GM21576 (cell line): ENCODE data around the gene UAP1L1.

Source experiments
- ATAC-seq: cut with Tn5 transposase; IDR thresholded peaks from one replicate; pipeline ENCODE4 v1.9.1; 2021; ENCODE audit warnings: mild to moderate bottlenecking, moderate library complexity; ENCODE audit not compliant: unreplicated experiment

The UAP1L1 gene

DNA sequence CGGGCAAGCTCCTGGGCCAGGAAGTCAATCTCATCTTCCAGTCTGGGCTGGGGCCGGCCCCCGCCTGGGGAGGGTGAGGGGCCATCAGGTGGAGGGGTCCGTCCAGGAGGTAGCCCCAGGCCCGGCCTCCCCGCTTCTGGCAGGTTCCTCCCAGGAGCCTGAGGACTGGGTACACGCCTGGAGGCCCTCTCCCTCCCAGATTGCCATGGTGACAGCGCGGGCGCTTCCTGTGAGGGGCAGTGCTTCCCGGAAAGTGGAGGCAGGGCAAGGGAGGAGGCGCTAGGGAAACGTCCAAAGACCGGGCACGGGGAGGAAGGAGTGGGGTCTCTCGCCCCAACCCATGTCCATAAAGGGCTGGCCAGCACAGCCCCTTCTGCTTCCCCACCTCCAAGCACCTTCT is 36.2 kb upstream of the UAP1L1 start:
- ATAC-seq: no peak

DNA sequence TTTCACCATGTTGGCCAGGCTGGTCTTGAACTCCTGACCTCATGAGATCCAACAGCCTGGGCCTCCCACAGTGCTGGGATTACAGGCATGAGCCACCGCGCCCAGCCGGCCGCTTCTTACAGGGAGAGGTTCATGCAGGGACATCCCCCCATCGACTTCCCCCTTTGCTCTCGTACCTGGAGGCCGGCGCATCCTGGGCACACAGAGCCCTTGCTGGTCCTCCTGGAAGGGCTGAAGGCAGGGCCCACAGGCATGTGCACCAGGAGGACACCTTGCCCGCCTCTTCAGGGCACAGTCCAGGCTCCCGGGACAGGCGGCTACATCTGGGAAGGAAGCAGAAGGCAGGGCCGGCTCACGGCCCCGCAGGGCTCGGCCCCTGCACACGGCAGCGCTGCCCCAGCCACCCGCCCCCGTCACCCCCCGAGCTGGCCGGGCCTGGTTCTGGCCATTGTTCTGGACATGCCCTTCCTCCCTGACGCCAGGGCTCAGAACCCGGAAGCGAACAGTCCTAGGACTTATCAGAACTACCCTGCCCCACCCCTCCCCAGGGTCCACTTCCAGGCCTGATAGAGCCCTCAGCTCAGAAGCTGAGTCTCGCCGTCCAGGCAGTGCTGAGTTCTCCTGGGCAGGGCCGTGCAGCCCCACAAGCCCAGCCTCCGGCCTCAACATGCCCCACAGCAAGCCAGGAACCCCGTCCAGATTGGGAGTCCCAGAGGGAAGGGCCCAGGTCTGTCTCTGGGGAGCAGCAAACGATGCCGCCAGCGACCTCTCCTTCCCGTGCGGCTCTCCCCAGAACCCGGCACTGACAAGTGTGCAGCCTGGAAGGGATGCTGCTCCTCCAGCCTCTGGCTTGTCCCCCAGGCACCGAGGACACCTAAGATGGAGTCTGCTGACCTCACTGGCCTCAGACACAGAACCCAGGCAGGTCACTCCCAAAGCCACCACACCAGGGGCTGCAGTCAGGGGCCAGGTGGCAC is 34.3 kb upstream of the UAP1L1 start:
- ATAC-seq: no peak

DNA sequence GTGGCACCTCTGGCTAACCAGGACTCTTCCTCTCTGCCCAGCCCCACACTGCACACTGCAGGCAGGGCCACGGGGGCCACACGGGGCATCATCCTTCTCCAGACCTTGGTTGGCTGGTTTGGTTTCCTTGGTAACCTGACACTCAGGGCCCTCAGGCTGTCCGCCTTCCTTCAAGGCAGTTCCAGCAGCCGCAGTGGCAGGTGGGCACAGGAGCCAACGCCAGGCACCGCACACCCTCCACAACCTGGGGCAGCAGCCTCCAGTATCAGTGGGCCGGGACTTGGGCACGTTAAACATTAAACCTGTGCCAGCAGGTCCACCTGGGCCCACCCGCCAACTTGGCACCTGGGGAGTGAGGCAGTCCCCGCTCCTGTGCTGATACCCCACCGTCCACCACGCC is 33.3 kb upstream of the UAP1L1 start:
- ATAC-seq: no peak

DNA sequence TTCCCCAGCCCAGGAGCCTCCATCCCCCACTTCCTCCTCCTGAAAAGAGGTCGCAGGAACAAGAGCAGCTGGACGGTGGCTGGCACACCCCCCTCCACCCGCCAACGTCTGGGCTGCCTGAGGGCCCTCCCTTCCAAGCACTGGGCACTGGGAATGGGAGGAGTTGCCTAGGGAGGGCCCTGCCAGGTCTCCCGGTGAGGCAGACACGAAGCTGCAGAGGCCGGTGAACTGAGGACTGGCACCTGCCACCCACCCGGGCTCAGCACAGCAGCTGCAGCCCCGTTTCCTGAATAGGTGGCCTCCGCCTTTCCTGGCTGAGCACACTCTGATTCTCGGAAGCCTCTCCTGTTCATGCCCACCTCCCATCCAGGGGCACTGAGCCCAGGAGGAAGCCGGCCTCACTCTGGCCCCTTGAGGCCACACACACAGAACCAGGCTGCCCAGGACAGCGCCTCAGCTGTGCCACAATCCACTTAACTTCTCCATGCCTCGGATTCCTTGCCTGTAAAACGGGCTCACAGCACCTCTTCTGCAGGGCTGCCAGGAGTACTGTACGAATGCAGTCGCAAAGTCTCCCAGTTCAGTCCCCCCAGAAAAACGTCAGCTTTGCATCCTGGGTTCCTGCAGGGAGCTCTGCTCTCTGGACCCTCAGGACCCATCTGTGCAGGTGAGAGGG is 32.7 kb upstream of the UAP1L1 start:
- no peak for ATAC-seq

DNA sequence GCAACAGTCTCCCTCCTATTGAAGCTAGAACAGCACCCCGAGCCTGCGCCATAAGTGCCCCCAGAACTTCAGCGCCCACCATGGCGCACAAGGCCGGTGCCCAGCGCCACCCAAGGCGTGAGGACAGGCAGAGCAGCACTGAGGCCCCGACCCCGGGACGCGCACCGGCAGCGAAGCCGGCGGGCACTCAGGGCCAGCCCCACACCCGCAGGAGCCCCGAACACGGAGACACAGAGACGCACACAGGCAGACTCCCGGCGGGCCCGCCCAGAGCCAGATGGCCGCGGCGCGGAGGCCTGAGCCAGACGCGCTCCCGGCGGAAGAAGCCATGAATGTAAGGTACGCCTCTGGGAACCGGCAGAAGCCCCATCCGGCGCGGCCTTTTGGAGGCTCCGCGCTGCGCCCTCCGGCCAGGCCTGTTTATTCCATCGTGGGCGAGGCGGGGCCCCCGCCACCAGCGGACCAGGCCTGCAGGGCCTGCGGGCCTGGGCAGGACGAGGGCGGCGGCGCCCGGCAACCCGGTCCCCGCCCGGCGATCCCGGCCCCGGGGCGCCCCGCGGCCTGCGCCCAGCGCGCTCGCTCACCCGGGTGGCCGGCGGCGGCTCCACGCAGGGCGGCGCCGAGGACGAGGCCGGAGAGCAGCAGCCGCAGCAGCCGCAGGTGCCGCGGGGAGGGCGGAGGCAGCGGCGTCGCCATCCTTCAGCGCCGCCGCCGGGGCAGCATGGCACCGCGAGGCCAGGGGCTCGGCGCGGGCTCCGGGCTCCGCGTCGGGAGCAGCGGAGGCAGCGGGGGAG is 31.8 kb upstream of the UAP1L1 start:
- no peak for ATAC-seq

DNA sequence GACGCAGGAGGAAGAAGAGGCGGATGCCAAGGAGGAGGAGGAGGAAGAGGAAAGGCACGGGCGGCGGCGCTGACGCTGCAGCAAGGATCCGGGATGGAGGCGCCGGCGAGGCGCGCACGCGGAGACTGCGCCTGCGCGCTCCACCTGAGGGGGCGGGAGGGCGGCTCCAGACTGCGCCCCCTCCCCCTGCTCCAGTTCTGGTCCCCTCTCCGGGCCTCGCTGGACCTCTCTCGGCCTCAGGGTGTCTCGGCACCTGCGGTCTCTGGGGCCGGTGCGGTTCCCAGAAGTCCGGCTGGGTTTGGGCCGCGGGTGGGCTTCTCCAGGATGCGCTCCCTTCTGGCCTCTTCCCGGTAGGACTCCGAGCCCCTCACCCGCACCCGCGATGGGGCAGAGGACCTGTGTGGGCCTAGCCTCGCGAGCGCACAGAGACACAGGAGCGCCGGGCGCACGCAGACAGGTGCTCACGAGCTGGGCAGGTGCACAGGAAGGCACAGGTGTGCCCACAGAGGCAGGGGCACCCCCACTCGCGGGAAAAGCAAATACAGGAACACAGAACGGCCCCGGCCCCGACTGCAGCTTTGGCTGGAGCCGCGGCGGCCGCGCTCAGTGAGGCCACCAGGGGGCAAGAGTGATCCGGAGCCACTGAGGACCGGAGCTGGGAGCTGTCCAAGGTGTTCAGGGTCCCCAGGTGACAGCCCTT is 31.1 kb upstream of the UAP1L1 start, which contains the start of gene NPDC1:
Gene NPDC1, minus strand, starts transcription at position 90 of the 700 bp plus-strand sequence. CDS start 188 bp downstream, outside the sequence.
- ATAC-seq: peak; percentile 51

DNA sequence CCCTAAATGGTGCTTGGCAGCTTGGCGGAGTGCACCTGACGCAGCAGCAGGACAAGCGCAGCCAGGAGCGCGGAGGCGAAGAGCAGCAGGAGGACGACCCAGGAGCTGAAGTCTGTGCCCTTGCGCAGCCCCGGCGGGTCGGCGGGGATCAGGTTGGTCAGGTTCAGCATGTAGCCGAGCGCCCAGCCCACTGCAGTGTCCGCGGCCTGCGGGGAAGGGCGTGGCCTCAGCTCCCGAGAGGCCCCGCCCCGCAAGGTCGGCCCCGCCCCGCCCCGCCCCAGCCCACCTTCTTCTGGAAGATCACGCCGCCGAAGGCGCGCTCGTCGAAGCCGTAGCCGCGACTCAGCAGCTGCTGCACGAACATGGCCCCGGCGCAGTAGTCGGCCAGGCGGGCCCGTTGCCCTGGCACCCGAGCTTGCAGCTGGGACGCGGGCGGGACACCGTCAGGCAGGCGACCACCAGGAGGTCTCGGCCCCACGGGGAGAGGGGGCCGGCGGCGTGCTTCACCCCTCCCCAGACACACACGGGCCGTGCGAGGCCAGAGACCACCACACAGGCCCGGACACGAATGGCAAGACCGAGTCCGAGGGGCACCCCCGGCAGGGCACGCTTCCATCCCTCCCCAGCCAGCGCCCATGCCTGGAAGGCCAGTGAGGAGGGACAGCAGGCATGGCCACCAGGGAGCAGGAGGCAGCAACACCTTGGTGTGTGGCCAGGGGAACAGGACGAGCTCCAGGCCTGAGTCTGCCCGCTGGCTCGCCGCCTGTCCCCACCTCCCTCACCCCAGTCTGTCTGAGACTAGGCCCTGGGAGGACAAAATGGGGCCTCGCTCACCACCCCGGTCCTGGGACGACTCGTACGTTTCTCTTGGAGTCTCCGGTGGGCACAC is 28.4 kb upstream of the UAP1L1 start:
- ATAC-seq: no peak

DNA sequence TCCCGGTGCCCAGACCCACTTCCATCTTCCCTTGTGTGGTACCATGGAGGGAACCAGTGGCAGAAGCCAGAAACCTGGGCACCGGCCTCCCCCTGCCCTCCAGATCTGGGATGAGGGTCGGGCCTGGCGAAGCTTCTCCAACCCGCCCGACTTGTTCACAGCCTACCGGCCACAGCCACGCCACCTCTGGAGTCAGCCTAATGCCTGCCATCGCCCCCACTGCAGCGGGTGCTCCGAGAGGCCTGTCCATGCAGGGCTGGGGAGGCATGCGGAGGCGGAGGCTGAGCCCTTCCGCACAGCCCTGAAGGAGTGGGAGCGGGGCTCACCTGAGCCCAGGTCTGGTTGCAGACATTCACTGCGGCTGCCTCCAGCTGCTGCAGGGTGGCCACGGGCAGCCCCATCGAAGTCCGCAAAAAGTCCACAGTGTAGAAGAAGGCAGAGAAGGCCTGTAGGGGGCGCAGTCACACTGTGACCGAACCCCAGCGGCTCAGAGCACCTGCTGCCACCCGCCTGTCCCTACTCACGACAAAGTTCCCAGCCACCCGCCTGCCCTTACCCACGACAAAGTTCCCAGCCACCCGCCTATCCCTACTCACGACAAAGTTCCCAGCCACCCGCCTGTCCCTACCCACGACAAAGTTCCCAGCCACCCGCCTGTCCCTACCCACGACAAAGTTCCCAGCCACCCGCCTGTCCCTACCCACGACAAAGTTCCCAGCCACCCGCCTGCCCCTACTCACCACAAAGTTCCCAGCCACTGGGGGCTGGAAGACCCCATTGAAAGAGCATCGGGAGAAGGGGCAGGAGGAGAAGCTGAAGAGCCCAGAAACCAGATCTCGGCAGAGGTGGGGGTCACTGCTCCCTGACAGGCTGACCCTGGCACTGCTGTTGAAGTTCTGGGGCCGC is 27.5 kb upstream of the UAP1L1 start:
- ATAC-seq: no peak

DNA sequence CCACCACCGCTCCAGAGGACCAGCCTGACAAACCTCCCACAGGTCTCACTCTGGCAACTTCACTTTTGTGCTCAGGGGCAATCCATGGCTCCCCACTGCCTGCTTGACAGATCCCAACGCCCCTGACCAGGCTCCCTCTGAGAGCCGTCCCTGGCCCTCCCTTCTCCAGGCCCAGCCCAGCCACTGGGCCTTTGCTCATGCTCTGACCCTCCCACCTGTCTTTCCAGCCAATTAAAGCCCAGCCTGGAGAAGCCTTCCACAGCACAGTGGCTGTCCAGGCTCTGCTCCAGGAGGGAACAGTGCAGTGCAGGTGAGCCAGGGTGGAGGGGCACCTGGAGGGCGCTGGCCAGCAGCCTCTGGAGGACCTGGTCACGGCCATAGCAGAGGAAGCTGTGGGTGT is 26.7 kb upstream of the UAP1L1 start:
- ATAC-seq: no peak

DNA sequence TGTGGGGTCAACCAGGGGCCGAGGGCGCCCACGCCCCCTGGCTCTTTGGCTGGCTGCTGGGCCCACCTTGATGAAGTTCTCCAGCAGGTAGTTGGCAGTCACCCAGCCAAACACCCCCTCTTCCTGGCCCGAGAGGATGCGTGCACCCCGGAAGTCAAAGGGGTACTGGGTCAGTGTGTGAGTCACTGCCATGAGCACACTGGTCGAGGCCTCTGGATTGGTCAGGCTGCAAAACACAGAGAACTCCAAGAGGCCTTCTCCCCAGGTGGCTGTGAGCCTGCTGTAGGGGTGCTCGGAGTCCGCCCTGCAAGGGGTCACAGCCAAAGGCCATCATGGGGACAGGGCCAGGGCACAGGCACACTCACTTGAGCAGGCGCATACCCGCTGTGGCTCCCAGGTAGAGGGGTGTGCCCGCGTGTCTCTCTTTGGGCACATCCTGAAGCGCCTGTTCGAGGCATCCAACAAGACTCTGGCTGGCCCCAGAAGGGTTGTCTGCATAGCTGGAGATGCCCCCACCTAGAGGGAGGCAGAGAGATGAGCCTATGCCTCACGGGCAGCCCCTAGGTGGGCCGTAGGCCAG is 26.1 kb upstream of the UAP1L1 start:
- no peak for ATAC-seq

DNA sequence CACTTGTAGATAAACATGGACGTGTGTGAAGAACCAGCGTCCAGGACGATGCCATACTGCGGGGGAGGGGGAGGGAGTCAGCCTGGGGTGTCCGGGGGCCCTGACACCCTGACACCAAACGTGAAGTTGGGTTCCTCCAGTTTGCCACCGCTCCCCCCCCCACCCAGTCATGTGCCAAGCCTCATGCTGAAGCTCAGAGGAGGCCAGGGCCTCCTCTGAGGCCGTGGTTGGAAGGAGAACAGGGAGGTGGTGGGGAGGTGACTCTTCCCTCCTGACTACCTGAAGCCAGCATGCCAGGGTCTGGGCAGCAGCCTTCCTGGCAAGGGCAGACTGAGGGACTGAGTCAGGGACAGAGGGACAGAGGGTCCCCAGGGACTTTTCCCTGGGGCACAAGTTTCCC is 25.0 kb upstream of the UAP1L1 start:
- no peak for ATAC-seq

DNA sequence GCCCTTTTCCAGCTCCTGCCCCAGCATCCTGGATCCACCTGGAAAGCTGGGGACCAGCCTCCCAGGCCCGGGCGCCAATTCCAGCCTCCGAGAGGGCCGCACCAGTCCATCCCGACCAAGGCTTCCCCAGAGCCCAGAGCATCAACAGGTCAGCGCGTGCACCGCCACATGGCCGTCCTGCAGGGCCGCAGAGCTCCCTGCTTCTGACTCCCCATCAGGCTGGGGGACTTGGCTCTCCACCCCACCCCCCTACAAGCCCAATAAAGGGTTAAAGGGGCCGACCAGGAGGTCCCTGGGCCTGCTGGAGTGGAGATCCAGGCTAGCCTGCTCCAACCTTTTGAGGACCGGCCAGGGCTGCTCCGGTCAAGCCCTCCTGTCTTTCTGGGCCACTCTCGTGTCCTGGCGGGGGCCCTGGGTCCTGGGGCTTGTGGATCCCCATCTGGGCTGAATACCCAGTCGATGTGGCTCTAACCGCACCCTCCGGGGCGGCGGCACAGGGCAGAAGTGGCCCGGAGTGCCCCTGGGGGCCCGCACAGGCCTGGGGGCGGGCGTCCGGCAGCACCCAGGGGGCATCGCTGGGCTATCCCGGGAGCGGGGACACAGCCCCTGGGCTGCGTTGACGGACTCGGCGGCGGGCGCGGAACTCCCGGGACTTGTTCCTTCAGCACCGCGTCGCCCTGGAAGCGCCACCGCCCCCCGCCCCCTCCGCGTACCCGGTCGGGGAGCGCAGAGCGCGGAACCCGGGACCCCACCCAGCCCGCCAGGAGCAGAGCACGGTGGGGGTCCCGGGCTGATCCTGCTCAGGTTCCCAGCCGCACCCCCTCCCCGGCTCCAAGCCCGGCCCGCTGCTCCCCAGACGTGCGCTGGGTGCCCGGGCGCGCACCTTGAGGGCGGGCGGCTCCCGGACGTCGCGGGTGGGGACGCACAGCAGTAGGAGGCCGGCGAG is 24.0 kb upstream of the UAP1L1 start:
- ATAC-seq: no peak

DNA sequence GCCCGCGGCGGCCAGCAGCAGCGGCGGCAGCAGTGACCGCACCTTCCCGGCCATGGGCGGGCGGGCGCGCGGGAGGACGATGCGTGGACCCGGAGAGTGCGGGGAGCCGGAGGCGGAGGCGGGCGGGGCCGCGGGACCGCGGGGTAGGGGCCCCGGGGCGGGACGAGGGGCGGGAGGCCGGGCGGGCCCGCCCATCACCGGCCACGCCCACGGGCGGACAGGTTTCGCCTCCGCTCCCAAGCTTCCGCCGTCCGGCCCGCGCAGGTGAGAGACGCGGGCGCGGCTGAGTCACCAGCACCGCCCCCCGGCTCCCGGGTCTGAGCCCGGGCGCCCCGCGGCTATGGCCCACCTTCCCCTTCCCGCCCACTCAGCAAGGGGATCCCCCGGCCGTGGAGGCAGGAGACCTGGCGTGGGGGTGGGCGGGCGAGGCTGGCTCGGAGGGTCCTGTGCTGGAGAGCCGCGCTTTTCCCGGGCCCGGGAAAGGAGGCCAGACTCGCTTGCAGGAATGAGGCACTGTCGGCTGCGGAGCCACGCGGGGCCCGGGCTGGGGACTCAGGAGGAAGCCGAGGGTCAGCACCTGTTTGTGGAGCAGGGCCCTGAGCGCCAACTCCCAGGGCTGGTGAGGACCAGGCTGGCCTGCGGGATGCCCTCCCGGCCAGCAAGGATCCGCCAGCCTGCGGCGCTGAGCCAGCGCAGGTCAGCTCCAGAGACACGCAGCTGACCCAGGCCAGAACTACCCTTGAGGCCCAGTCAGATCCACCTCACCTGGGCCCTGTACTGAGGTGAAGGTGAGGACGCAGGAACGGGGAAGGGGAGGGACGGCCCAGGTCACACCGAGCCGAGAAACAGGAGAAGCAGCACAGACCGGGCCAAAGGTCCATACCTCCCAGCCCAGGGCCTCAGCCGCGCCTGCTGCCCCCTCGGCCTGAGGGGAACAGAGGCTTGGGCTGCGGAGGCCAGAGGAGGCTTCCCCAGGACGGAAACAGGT is 23.1 kb upstream of the UAP1L1 start, which contains the start of gene ENTPD2:
Gene ENTPD2, minus strand, starts transcription at position 118 of the 988 bp plus-strand sequence. Its CDS starts 64 bp downstream, at position 54.
- no peak for ATAC-seq

DNA sequence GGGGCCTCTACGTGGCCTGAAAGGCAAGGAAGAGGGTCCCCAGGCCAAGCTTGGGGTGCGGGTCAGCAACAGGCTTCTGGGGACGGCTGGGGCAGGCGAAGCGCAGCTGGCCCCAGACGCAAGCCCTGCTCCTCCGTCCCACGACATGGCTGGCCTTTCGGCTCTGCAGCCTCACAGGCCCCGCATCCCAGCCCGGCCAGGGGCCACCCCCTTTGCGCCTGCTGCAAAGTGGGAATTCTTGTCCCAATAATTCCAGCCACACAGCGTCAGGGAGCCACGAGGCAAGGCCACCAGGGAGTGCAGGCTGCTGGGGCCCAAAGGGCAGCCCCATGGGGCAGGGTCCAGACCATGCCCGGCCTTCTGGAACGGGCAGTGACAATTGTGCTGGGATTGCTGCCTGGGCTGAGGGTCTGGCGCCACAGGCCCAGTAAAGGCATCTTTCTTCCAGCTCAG is 22.4 kb upstream of the UAP1L1 start:
- ATAC-seq: no peak
